ENCODE data around the gene OR56B1.
"Not testable (repeated sequence)": the region's sequence is repeated elsewhere in the genome, so short reads cannot be mapped to it uniquely, and the experiment has no call there.

The OR56B1 gene

DNA sequence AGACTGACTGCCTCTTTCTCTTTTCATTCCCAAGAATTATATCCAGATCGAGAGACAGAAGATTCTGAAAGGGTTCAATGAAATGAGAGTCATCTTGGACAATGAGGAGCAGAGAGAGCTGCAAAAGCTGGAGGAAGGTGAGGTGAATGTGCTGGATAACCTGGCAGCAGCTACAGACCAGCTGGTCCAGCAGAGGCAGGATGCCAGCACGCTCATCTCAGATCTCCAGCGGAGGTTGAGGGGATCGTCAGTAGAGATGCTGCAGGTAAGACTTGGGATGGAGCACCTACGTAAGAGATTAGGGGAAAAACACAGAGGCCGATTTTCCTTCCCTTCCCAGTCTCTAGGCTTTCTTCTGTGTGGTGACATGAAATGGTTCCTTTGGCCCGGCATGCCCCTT, 38.0 kb upstream of the OR56B1 start:
- H3K27ac ChIP-seq (ENCODE audit: low read depth, low read length): no peak overlapping the region
- no peaks in the 10 kb centered on the region for H3K9me3 ChIP-seq (ENCODE audit: control insufficient read depth in 1 of 2, low read length in 2 of 2)
- peaks cover 0 to 4% of the 10 kb centered on the region in 2 donors for H3K4me1 ChIP-seq (ENCODE audit: control insufficient read depth in 1 of 2, insufficient read depth in 2 of 2, low read length in 2 of 2)
- no peak overlapping the region for H3K4me3 ChIP-seq (ENCODE audit: low read depth in 1 of 2, low read length in 2 of 2)
- no peak overlapping the region for H3K9ac ChIP-seq (ENCODE audit: low read depth in 1 of 2, low read length in 2 of 2)
- H3K27me3 ChIP-seq (ENCODE audit: control insufficient read depth in 1 of 2, insufficient read depth in 2 of 2, low read length in 2 of 2): no peaks in the 10 kb centered on the region
- peaks cover 8 to 17% of the 10 kb centered on the region in 2 donors for H3K36me3 ChIP-seq (ENCODE audit: control insufficient read depth in 1 of 2, insufficient read depth in 2 of 2, low read length in 2 of 2)

- Histone ChIP-seq H3K27ac (ENCODE audit: low read depth, low read length) (no peak overlapping the region), H3K9ac (ENCODE audit: low read depth in 1 of 2, low read length in 2 of 2) (no peak overlapping the region), H3K36me3 (ENCODE audit: control insufficient read depth in 1 of 2, insufficient read depth in 2 of 2, low read length in 2 of 2) (peaks cover 8 to 17% of the 10 kb centered on the region in 2 donors), H3K9me3 (ENCODE audit: control insufficient read depth in 1 of 2, low read length in 2 of 2) (no peaks in the 10 kb centered on the region), H3K4me1 (ENCODE audit: control insufficient read depth in 1 of 2, insufficient read depth in 2 of 2, low read length in 2 of 2) (no peaks in the 10 kb centered on the region), H3K4me3 (ENCODE audit: low read depth in 1 of 2, low read length in 2 of 2) (no peak overlapping the region), H3K27me3 (ENCODE audit: control insufficient read depth in 1 of 2, insufficient read depth in 2 of 2, low read length in 2 of 2) (no peaks in the 10 kb centered on the region)
Measured at GRCh38 chr11:5700421-5701054, 35.7 kb upstream of the OR56B1 start.

DNA sequence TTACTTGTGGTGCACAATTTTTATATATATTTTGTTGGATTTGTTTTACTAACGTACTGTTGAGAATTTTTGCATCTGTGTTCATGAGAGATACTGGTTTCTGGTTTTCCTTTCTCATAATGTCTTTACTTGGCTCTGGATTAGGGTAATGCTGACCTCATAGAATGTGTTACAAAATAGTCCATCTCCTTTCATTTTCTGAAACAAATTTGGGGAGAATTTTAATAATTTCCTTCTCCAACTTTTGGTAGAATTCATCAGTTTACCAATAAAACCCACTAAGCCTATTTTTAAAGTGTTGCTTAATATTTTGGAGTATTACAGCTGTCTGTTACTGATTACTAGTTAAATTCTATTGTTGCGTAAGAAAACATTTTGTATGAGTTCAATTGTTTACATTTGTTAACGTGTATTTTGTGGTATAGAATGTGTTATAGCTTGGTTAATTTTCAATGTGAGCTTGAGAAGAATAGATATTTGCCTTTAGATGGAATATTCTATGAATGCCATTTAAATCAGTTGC, 35.1 kb upstream of the OR56B1 start:
- Histone ChIP-seq H3K9me3 (ENCODE audit: control insufficient read depth in 1 of 2, low read length in 2 of 2) (no peaks in the 10 kb centered on the region), H3K4me1 (ENCODE audit: control insufficient read depth in 1 of 2, insufficient read depth in 2 of 2, low read length in 2 of 2) (no peaks in the 10 kb centered on the region), H3K27me3 (ENCODE audit: control insufficient read depth in 1 of 2, insufficient read depth in 2 of 2, low read length in 2 of 2) (no peaks in the 10 kb centered on the region), H3K9ac (ENCODE audit: low read depth in 1 of 2, low read length in 2 of 2) (no peak overlapping the region), H3K27ac (ENCODE audit: low read depth, low read length) (no peak overlapping the region), H3K36me3 (ENCODE audit: control insufficient read depth in 1 of 2, insufficient read depth in 2 of 2, low read length in 2 of 2) (peaks cover 6 to 18% of the 10 kb centered on the region in 2 donors), H3K4me3 (ENCODE audit: low read depth in 1 of 2, low read length in 2 of 2) (no peak overlapping the region)

- Histone ChIP-seq H3K9ac (ENCODE audit: low read depth in 1 of 2, low read length in 2 of 2) (no peak overlapping the region), H3K4me3 (ENCODE audit: low read depth in 1 of 2, low read length in 2 of 2) (no peak overlapping the region), H3K36me3 (ENCODE audit: control insufficient read depth in 1 of 2, insufficient read depth in 2 of 2, low read length in 2 of 2) (peaks cover 2 to 8% of the 10 kb centered on the region in 2 donors), H3K9me3 (ENCODE audit: control insufficient read depth in 1 of 2, low read length in 2 of 2) (no peaks in the 10 kb centered on the region), H3K27me3 (ENCODE audit: control insufficient read depth in 1 of 2, insufficient read depth in 2 of 2, low read length in 2 of 2) (no peaks in the 10 kb centered on the region), H3K4me1 (ENCODE audit: control insufficient read depth in 1 of 2, insufficient read depth in 2 of 2, low read length in 2 of 2) (no peaks in the 10 kb centered on the region), H3K27ac (ENCODE audit: low read depth, low read length) (no peak overlapping the region)
Measured at GRCh38 chr11:5703741-5704536, 32.3 kb upstream of the OR56B1 start.

GRCh38 chr11:5705688-5706087, 30.6 kb upstream of the OR56B1 start:
- H3K9ac ChIP-seq (ENCODE audit: low read depth in 1 of 2, low read length in 2 of 2): no peak overlapping the region
- H3K27ac ChIP-seq (ENCODE audit: low read depth, low read length): no peak overlapping the region
- H3K27me3 ChIP-seq (ENCODE audit: control insufficient read depth in 1 of 2, insufficient read depth in 2 of 2, low read length in 2 of 2): no peaks in the 10 kb centered on the region
- H3K4me3 ChIP-seq (ENCODE audit: low read depth in 1 of 2, low read length in 2 of 2): no peak overlapping the region
- no peaks in the 10 kb centered on the region for H3K4me1 ChIP-seq (ENCODE audit: control insufficient read depth in 1 of 2, insufficient read depth in 2 of 2, low read length in 2 of 2)
- peaks cover 2 to 14% of the 10 kb centered on the region in 2 donors for H3K36me3 ChIP-seq (ENCODE audit: control insufficient read depth in 1 of 2, insufficient read depth in 2 of 2, low read length in 2 of 2)
- no peaks in the 10 kb centered on the region for H3K9me3 ChIP-seq (ENCODE audit: control insufficient read depth in 1 of 2, low read length in 2 of 2)

- Histone ChIP-seq H3K9me3 (ENCODE audit: control insufficient read depth in 1 of 2, low read length in 2 of 2) (no peaks in the 10 kb centered on the region), H3K27ac (ENCODE audit: low read depth, low read length) (no peak overlapping the region), H3K4me1 (ENCODE audit: control insufficient read depth in 1 of 2, insufficient read depth in 2 of 2, low read length in 2 of 2) (no peaks in the 10 kb centered on the region), H3K9ac (ENCODE audit: low read depth in 1 of 2, low read length in 2 of 2) (no peak overlapping the region), H3K4me3 (ENCODE audit: low read depth in 1 of 2, low read length in 2 of 2) (no peak overlapping the region), H3K36me3 (ENCODE audit: control insufficient read depth in 1 of 2, insufficient read depth in 2 of 2, low read length in 2 of 2) (peaks cover 0 to 11% of the 10 kb centered on the region in 2 donors), H3K27me3 (ENCODE audit: control insufficient read depth in 1 of 2, insufficient read depth in 2 of 2, low read length in 2 of 2) (no peaks in the 10 kb centered on the region)
Measured at GRCh38 chr11:5712507-5712906, 23.7 kb upstream of the OR56B1 start.

GRCh38 chr11:5713695-5714094, 22.6 kb upstream of the OR56B1 start:
- H3K9me3 ChIP-seq (ENCODE audit: control insufficient read depth in 1 of 2, low read length in 2 of 2): no peaks in the 10 kb centered on the region
- H3K9ac ChIP-seq (ENCODE audit: low read depth in 1 of 2, low read length in 2 of 2): no peak overlapping the region
- H3K4me3 ChIP-seq (ENCODE audit: low read depth in 1 of 2, low read length in 2 of 2): no peak overlapping the region
- peaks cover 0 to 8% of the 10 kb centered on the region in 2 donors for H3K36me3 ChIP-seq (ENCODE audit: control insufficient read depth in 1 of 2, insufficient read depth in 2 of 2, low read length in 2 of 2)
- no peak overlapping the region for H3K27ac ChIP-seq (ENCODE audit: low read depth, low read length)
- no peaks in the 10 kb centered on the region for H3K4me1 ChIP-seq (ENCODE audit: control insufficient read depth in 1 of 2, insufficient read depth in 2 of 2, low read length in 2 of 2)
- H3K27me3 ChIP-seq (ENCODE audit: control insufficient read depth in 1 of 2, insufficient read depth in 2 of 2, low read length in 2 of 2): no peaks in the 10 kb centered on the region

DNA sequence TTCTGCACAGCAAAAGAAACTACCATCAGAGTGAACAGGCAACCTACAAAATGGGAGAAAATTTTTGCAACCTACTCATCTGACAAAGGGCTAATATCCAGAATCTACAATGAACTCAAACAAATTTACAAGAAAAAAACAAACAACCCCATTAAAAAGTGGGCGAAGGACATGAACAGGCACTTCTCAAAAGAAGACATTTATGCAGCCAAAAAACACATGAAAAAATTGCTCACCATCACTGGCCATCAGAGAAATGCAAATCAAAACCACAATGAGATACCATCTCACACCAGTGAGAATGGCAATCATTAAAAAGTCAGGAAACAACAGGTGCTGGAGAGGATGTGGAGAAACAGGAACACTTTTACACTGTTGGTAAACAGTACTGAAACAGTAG, 19.7 kb upstream of the OR56B1 start:
- H3K9ac ChIP-seq (ENCODE audit: low read depth in 1 of 2, low read length in 2 of 2); H3K27me3 ChIP-seq (ENCODE audit: control insufficient read depth in 1 of 2, insufficient read depth in 2 of 2, low read length in 2 of 2); H3K36me3 ChIP-seq (ENCODE audit: control insufficient read depth in 1 of 2, insufficient read depth in 2 of 2, low read length in 2 of 2); H3K4me3 ChIP-seq (ENCODE audit: low read depth in 1 of 2, low read length in 2 of 2); H3K9me3 ChIP-seq (ENCODE audit: control insufficient read depth in 1 of 2, low read length in 2 of 2); H3K4me1 ChIP-seq (ENCODE audit: control insufficient read depth in 1 of 2, insufficient read depth in 2 of 2, low read length in 2 of 2); H3K27ac ChIP-seq (ENCODE audit: low read depth, low read length): not testable (repeated sequence)

DNA sequence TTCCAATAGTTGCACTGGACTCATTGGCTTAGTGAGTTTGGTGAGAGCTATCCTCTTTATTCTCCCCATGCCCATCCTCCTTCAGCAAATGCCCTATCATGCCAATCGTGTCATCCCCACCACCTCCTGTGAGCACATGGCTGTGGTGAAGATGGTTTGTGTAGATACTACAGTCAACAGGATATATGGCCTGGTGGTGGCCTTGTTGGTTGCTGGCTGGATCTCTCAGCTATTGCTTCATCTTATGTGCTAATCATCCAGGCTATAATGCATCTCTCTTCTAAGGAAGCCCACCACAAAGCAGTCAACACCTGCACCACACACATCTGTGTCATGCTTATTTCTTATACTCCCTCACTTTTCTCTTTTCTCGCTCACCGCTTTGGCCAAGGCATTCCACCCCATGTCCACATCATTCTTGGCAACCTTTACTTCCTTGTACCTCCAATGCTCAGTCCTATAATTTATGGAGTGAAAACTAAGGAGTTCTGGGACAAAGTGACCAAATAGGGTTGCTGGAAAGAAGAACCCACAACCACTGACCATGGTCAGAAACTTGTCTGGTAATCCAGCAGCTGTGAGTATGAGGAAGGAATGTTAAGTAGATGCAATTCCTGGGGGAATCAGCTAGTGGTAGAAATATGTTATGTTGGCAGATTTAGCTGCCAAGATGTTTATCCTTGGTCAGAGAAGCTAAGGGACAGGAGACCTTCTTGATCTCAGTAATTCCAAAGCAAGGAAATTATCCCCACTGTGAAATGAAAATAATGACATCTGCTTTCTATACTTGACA, 16.3 kb upstream of the OR56B1 start:
- no peaks in the 10 kb centered on the region for H3K9me3 ChIP-seq (ENCODE audit: control insufficient read depth in 1 of 2, low read length in 2 of 2)
- no peaks in the 10 kb centered on the region for H3K4me1 ChIP-seq (ENCODE audit: control insufficient read depth in 1 of 2, insufficient read depth in 2 of 2, low read length in 2 of 2)
- H3K27me3 ChIP-seq (ENCODE audit: control insufficient read depth in 1 of 2, insufficient read depth in 2 of 2, low read length in 2 of 2): no peaks in the 10 kb centered on the region
- H3K36me3 ChIP-seq (ENCODE audit: control insufficient read depth in 1 of 2, insufficient read depth in 2 of 2, low read length in 2 of 2): no peaks in the 10 kb centered on the region
- H3K4me3 ChIP-seq (ENCODE audit: low read depth in 1 of 2, low read length in 2 of 2): no peak overlapping the region
- no peak overlapping the region for H3K9ac ChIP-seq (ENCODE audit: low read depth in 1 of 2, low read length in 2 of 2)
- no peak overlapping the region for H3K27ac ChIP-seq (ENCODE audit: low read depth, low read length)

DNA sequence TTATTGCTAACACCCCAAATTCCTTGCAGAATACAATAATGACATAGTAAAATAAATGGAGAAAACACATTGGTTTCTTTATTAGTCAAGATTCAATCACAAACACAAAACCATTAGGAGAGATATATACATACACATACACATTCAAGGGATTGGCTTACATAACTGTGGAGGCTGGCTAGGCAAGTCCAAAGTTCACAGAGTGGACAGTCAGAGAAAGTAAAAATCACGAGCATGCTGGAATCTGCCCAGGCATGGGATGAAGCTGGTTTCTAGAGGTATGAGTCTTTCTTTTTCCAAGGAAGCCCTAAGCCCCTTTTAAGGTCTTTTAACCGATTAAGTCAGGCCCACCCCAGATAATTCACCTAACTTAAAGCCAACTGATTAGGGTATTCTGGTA, 13.6 kb upstream of the OR56B1 start:
- Histone ChIP-seq H3K36me3 (ENCODE audit: control insufficient read depth in 1 of 2, insufficient read depth in 2 of 2, low read length in 2 of 2) (no peaks in the 10 kb centered on the region), H3K9ac (ENCODE audit: low read depth in 1 of 2, low read length in 2 of 2) (no peak overlapping the region), H3K9me3 (ENCODE audit: control insufficient read depth in 1 of 2, low read length in 2 of 2) (no peaks in the 10 kb centered on the region), H3K27ac (ENCODE audit: low read depth, low read length) (no peak overlapping the region), H3K4me3 (ENCODE audit: low read depth in 1 of 2, low read length in 2 of 2) (no peak overlapping the region), H3K27me3 (ENCODE audit: control insufficient read depth in 1 of 2, insufficient read depth in 2 of 2, low read length in 2 of 2) (peaks cover 0 to 3% of the 10 kb centered on the region in 2 donors), H3K4me1 (ENCODE audit: control insufficient read depth in 1 of 2, insufficient read depth in 2 of 2, low read length in 2 of 2) (no peaks in the 10 kb centered on the region)

Measured in duodenal mucosa (tissue), 2 donors.